ENCODE data around the gene LHFPL2. TPM values are rescaled to one million over a fixed set of nuclear protein-coding genes. Genes with fewer than 3 reads are reported as not detected.

LHFPL2 gene
- total RNA-seq, 4 donors from 2014 or later = 2.2 to 11.1 (median 6.2) TPM

DNA sequence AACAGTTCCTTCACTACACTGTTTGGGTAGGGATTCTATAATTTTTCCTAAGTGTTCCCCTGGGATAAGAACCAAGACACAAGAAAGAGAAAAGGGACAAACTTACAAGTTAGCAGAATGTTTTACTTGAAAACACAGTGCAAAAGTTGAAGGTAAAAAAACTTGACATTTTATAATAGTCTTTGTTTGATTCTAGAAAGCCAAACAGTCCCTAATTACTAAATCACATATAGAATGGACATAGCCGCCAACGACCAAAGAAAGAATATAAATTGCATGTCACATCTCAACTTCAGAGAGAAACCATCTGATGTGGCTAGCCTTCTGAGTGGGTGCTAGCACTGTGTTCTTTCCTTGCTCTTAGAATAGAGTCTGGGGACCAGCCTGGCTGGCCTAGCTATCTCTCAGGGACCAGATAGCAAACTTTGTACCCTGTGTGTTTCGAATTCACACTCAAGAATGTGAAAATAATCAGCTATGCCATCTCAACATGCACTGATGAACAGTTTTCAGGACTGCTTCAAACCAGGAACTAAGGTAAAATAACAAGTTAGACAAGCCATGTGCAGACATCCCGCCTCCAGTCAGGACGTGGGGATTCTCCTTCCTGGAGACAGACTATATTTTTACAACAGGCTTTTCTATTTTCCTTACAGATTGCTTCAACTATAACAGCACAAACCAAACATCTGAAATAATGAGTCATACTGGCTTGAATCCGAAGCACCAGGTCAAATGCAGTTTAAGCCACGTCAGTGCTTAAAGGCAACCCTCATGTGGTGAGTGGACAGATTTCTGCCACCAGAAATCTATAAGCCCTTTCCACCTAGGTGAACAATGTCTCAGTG is 53.7 kb downstream of the LHFPL2 start:
- no peak overlapping the region for H3K4me3 ChIP-seq
- 34 to 38% methylated on average over 7 of the region's 7 CpGs for WGBS, 2 donors
- no peaks in the 10 kb centered on the region for H3K36me3 ChIP-seq
- no peaks in the 10 kb centered on the region for H3K9me3 ChIP-seq
- DNase-seq = no peak
- H3K4me1 ChIP-seq = peaks cover 10 to 55% (median 36%) of the 10 kb centered on the region in 3 donors
- no peaks in the 10 kb centered on the region for H3K27me3 ChIP-seq
- intact Hi-C loops (cut with DNase I) = no loop called here
- peak overlapping the region; percentile 67 to 83 (median 72) for H3K27ac ChIP-seq
- TF ChIP-seq, protein P1, sequence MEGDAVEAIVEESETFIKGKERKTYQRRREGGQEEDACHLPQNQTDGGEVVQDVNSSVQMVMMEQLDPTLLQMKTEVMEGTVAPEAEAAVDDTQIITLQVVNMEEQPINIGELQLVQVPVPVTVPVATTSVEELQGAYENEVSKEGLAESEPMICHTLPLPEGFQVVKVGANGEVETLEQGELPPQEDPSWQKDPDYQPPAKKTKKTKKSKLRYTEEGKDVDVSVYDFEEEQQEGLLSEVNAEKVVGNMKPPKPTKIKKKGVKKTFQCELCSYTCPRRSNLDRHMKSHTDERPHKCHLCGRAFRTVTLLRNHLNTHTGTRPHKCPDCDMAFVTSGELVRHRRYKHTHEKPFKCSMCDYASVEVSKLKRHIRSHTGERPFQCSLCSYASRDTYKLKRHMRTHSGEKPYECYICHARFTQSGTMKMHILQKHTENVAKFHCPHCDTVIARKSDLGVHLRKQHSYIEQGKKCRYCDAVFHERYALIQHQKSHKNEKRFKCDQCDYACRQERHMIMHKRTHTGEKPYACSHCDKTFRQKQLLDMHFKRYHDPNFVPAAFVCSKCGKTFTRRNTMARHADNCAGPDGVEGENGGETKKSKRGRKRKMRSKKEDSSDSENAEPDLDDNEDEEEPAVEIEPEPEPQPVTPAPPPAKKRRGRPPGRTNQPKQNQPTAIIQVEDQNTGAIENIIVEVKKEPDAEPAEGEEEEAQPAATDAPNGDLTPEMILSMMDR (IDR thresholded peaks at IDR 0.05) = peak in 1 of 6 experiments; percentile 3
- TF ChIP-seq POLR2A (IDR thresholded peaks at IDR 0.05) = no peak

DNA sequence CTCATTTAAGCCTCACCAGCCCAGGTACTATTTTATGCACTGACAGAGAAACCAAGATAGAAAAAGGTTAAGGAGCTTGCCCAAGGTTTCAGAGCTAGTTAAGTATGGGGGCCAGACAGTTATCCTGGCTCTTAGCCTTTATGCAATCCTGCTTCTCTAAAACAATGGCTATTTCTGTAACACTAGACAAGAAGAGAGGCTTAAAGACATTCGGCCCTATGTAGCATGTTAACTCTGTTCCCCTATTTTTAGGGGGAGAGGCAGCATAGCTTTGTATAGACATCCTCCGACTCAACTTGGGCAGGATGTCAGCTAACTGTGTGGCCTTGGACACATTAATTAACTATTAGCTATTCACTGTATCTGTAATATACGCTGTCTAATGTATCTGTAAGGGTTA is 54.6 kb downstream of the LHFPL2 start:
- Histone ChIP-seq H3K36me3 (no peaks in the 10 kb centered on the region), H3K27me3 (no peaks in the 10 kb centered on the region), H3K4me3 (no peak overlapping the region), H3K9me3 (no peaks in the 10 kb centered on the region), H3K4me1 (peaks cover 10 to 55% (median 36%) of the 10 kb centered on the region in 3 donors), H3K27ac (peak overlapping the region; percentile 67 to 83 (median 72))
- no peak for DNase-seq
- TF ChIP-seq POLR2A (IDR thresholded peaks at IDR 0.05) = no peak
- TF ChIP-seq, protein P1 (IDR thresholded peaks at IDR 0.05) = no peak
- WGBS, 2 donors = 48 to 55% methylated on average over 3 of the region's 3 CpGs
- intact Hi-C loops (cut with DNase I) = no loop called here

DNA sequence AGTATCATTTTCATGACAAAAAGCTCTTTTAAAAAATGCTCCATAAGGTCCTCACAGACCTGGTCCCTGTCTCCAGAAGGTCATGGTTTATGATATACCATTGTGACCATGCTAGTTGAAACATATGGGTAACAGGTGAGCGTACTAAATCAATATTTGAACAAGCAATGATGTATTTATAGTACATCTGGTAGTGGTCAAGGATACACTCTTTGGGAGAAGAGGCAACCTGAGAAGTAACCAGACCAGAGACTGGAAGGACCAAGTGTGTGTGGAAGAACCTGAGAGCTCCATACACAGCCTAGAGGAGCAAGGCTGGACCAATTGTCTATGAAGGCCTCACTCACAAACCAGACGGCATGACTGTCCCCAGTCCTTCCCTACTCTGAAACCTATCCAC is 55.1 kb downstream of the LHFPL2 start:
- H3K27ac ChIP-seq = peak overlapping the region in 1 of 4 donors; percentile 83
- no peaks in the 10 kb centered on the region for H3K27me3 ChIP-seq
- no peaks in the 10 kb centered on the region for H3K9me3 ChIP-seq
- peaks cover 10 to 59% (median 36%) of the 10 kb centered on the region in 3 donors for H3K4me1 ChIP-seq
- TF ChIP-seq POLR2A (IDR thresholded peaks at IDR 0.05) = no peak
- TF ChIP-seq, protein P1 (IDR thresholded peaks at IDR 0.05) = no peak
- DNase-seq = no peak
- intact Hi-C loops (cut with DNase I) = no loop called here
- no peak overlapping the region for H3K4me3 ChIP-seq
- WGBS, 2 donors = 94 to 96% methylated on average over 2 of the region's 2 CpGs
- no peaks in the 10 kb centered on the region for H3K36me3 ChIP-seq

DNA sequence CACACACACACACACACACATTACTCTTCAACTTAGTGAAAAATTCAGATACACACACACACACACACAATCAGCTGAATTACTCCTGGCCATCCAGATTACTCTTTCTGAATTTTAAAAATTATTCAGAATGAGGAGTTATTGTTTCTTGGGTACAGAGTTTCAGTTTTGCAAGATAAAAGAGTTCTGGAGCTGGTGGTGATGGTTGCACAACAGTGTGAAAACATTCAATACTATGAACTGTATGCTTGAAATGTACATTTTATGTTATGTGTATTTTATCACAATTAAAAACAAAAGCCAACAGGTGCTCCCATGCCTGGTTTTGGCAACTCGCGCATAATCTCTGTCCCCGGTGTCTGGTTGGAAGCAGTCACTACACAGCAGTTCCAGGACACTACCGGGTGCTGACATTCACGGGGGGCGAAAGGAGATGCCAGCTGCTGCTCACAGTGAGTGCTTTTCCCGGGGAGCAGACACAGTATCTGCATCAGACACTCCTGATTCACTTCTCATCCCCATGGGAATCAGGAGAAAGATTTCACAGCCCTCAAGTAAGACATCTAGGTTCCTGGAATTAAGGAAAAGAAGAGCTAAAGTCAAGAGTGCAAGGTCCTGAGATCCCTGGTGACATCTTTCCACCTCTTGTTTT is 55.7 kb downstream of the LHFPL2 start:
- no peaks in the 10 kb centered on the region for H3K27me3 ChIP-seq
- intact Hi-C loops (cut with DNase I) = no loop called here
- no peak overlapping the region for H3K27ac ChIP-seq
- H3K4me1 ChIP-seq = peaks cover 10 to 60% (median 33%) of the 10 kb centered on the region in 3 donors
- no peak for DNase-seq
- H3K4me3 ChIP-seq = no peak overlapping the region
- TF ChIP-seq, protein P1 (IDR thresholded peaks at IDR 0.05) = no peak
- TF ChIP-seq POLR2A (IDR thresholded peaks at IDR 0.05) = no peak
- WGBS, 2 donors = 96 to 98% methylated on average over 6 to 7 of the region's 7 CpGs
- no peaks in the 10 kb centered on the region for H3K9me3 ChIP-seq
- no peaks in the 10 kb centered on the region for H3K36me3 ChIP-seq

Data from esophagus squamous epithelium (tissue), 5 donors.